Large intestine (tissue), 3 donors: Measurements from ENCODE around the gene CHST11. TPM values are rescaled to one million over a fixed set of nuclear protein-coding genes. Genes with fewer than 3 reads are reported as not detected.

Source experiments
- DNase-seq, 2 donors: peaks; one replicate each; pipeline versions ENCODE4 v3.0.0 to v3.0.0-alpha.2; 2013
- H3K27ac ChIP-seq: one replicate; pipeline ENCODE4 v1.5.1; 2013; ENCODE audit warnings: low read length
- H3K27me3 ChIP-seq: 2 replicates; pipeline ENCODE4 v1.6.1; 2013; ENCODE audit warnings: low read length; ENCODE audit not compliant: control insufficient read depth, insufficient read depth
- H3K36me3 ChIP-seq: 2 replicates; pipeline ENCODE4 v1.6.1; 2013; ENCODE audit warnings: low read length; ENCODE audit not compliant: control insufficient read depth, insufficient read depth
- H3K4me1 ChIP-seq: one replicate; pipeline ENCODE4 v1.6.1; 2013; ENCODE audit warnings: low read length; ENCODE audit not compliant: control insufficient read depth, insufficient read depth
- H3K4me3 ChIP-seq: one replicate; pipeline ENCODE4 v1.5.1; 2013; ENCODE audit warnings: low read length
- H3K9me3 ChIP-seq: one replicate; pipeline ENCODE4 v1.6.1; 2013; ENCODE audit warnings: mild to moderate bottlenecking, low read depth, low read length, moderate library complexity; ENCODE audit not compliant: control insufficient read depth
- WGBS: methylation state at CpG from one replicate; pipeline ENCODE4 v1.1.5; 2013; ENCODE audit warnings: low lambda C conversion rate; ENCODE audit not compliant: insufficient coverage; 5-methylcytosine and 5-hydroxymethylcytosine counted together
- polyA plus RNA-seq: library from polyadenylated mRNA; unstranded; fragments of 120-200 nt; gene quantifications from one replicate; pipeline ENCODE4 v1.2.1, GENCODE V29; 2013

Gene CHST11
- polyA plus RNA-seq, 1 donor = 5.9 TPM

DNA sequence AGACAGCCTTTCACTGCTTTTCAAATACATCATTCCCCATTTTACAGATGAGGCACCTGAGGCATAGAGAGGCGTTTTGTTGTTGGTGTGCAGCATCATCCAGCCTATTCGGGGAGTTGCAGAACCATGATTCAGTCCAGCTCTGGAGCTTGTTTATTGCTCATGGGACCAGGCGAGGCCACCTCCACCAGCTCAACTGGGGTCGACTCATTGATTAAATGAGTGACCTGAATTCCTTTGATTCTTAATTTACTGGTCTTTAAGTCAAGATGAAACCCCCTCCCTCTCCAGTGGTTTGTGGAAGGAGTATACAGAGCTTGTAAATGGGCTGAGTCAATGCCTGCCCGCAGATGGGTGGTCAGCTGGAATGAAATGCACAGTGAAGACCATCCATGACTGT lies 161.9 kb downstream of the CHST11 start:
- H3K27ac ChIP-seq = no peak overlapping the region
- H3K36me3 ChIP-seq = no peaks in the 10 kb centered on the region
- DNase-seq = no peak
- no peaks in the 10 kb centered on the region for H3K4me1 ChIP-seq
- H3K27me3 ChIP-seq = no peaks in the 10 kb centered on the region
- no peaks in the 10 kb centered on the region for H3K9me3 ChIP-seq
- no peak overlapping the region for H3K4me3 ChIP-seq
- WGBS = no CpG with 5 or more reads among the region's 5 CpGs

DNA sequence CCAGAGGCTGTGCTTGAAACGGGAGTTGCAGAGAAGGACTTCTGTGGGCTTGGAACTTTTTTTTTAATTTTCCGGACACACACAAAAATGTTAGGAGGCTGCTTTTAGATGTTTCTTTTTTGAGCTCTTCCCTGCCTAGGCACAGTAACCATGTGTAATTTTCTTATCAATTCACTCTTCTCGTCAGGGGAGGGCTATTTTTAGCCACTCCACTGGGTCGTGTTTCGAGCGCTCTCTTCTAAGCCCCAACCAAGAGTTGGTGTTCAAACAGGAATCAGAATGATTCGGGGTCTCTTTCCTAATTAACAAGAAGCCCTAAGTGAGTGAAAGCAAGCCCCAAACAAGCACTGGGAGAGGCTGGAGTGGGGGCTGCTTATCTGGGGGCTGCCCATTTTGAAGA lies 162.6 kb downstream of the CHST11 start:
- Histone ChIP-seq H3K4me3 (no peak overlapping the region), H3K27ac (no peak overlapping the region), H3K27me3 (no peaks in the 10 kb centered on the region), H3K36me3 (no peaks in the 10 kb centered on the region), H3K4me1 (no peaks in the 10 kb centered on the region), H3K9me3 (no peaks in the 10 kb centered on the region)
- DNase-seq = no peak
- WGBS = no CpG with 5 or more reads among the region's 7 CpGs

- H3K36me3 ChIP-seq = no peaks in the 10 kb centered on the region
- 90% methylated on average over 2 of the region's 5 CpGs for WGBS
- no peak overlapping the region for H3K27ac ChIP-seq
These were observed 164.2 kb downstream of the CHST11 start for GRCh38 chr12:104620837-104621531.

DNA sequence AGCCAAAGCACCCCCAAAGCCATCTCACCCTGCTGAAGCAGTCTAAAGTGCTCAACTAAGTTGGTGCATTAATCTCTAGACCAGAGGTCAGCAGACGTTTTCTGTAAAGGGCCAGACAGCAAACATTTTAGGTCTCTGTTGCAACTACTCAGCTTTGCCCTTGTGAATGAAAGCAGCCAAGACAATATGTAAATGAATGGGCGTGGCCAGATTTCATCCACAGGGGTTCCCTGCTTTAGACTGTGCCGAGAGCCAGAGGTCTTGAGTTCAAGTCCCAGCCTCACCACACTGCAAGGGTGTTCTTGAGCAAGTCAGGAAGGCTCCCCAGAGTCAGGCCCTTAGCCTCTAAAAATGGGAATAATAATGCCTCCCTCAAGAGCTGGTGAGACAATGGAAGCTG lies 166.2 kb downstream of the CHST11 start:
- Histone ChIP-seq H3K36me3 (no peaks in the 10 kb centered on the region), H3K9me3 (no peaks in the 10 kb centered on the region), H3K4me3 (no peak overlapping the region), H3K27me3 (no peaks in the 10 kb centered on the region), H3K27ac (no peak overlapping the region), H3K4me1 (no peaks in the 10 kb centered on the region)
- WGBS = 67% methylated on average over 1 of the region's 3 CpGs
- no peak for DNase-seq

More at GRCh38 chr12:104620837-104621531, 164.2 kb downstream of the CHST11 start:
- Histone ChIP-seq H3K9me3 (no peaks in the 10 kb centered on the region), H3K27me3 (no peaks in the 10 kb centered on the region), H3K4me3 (no peak overlapping the region), H3K4me1 (no peaks in the 10 kb centered on the region)
- DNase-seq = no peak

DNA sequence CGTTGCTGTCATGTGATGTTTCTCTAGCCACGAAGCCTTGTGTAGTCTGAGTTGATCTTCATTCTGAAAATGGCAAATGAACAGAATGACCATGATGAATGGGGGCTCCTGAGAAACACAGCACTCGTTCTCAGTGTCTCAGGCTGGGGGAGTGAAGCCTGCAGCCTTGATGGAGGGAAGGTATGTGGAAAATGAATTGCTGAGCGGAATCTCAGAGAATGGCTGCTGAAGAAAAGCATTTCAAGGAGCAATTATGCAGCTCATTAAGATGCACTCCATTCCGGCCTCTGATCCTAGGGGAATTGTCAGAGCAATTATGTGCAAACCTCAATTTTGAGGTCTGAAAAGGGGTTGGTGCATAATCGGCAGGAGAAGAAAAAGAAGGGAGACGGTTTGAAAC lies 167.1 kb downstream of the CHST11 start:
- no peaks in the 10 kb centered on the region for H3K27me3 ChIP-seq
- H3K27ac ChIP-seq = no peak overlapping the region
- H3K9me3 ChIP-seq = no peaks in the 10 kb centered on the region
- 100% methylated on average over 2 of the region's 7 CpGs for whole genome bisulfite sequencing
- H3K36me3 ChIP-seq = no peaks in the 10 kb centered on the region
- H3K4me3 ChIP-seq = no peak overlapping the region
- no peaks in the 10 kb centered on the region for H3K4me1 ChIP-seq
- no peak for DNase-seq

GRCh38 chr12:104624529-104624928 lies 167.8 kb downstream of the CHST11 start:
- Histone ChIP-seq H3K9me3 (no peaks in the 10 kb centered on the region), H3K36me3 (no peaks in the 10 kb centered on the region), H3K4me3 (no peak overlapping the region), H3K4me1 (no peaks in the 10 kb centered on the region), H3K27me3 (no peaks in the 10 kb centered on the region), H3K27ac (no peak overlapping the region)
- no CpG with 5 or more reads among the region's 6 CpGs for WGBS
- no peak for DNase-seq

- Histone ChIP-seq H3K4me3 (no peak overlapping the region), H3K36me3 (no peaks in the 10 kb centered on the region), H3K27ac (no peak overlapping the region), H3K9me3 (no peaks in the 10 kb centered on the region), H3K27me3 (no peaks in the 10 kb centered on the region), H3K4me1 (no peaks in the 10 kb centered on the region)
- no peak for DNase-seq
- WGBS = 100% methylated on average over 1 of the region's 5 CpGs
These were observed 169.5 kb downstream of the CHST11 start for GRCh38 chr12:104626069-104626837.

DNA sequence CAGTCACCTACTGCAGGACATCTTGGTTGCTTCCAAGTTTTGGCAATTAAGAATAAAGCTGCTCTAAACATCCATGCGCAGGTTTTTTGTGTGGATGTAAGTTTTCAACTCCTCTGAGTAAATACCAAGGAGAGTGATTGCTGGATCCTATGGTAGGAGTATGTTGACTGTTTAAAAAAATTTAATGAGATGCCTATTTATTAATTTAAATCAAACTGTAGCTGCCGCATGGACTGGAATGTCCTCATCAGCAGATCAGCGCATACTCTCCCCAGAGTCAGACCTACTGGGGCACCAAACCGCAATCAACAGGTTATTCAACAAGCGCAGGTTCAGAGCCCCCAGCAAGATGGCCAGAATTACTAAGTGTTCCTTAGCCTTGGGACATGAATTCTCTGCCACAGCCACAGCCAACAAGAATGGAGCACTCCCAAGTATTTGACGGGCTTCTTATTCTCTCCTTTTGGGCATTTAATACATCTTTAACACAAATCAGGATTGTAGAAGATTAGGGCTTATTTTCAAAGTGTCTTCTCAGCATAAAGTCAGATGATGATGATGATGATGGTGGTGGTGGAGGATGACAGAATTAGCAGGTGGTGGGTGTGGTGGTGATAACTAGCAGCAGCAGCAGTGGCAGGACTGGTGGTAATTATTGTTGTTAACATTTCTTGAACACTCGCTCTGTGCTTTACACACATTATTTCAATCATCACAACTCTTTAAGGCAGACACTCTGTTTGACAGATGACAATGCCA lies 170.7 kb downstream of the CHST11 start:
- WGBS = no CpG with 5 or more reads among the region's 7 CpGs
- Histone ChIP-seq H3K36me3 (no peaks in the 10 kb centered on the region), H3K4me3 (no peak overlapping the region), H3K4me1 (no peaks in the 10 kb centered on the region), H3K9me3 (no peaks in the 10 kb centered on the region), H3K27ac (no peak overlapping the region), H3K27me3 (no peaks in the 10 kb centered on the region)
- no peak for DNase-seq

- no peaks in the 10 kb centered on the region for H3K36me3 ChIP-seq
- WGBS = 64% methylated on average over 4 of the region's 16 CpGs
- H3K27me3 ChIP-seq = no peaks in the 10 kb centered on the region
- H3K4me1 ChIP-seq = no peaks in the 10 kb centered on the region
- H3K4me3 ChIP-seq = no peak overlapping the region
- H3K9me3 ChIP-seq = no peaks in the 10 kb centered on the region
- DNase-seq = no peak
- no peak overlapping the region for H3K27ac ChIP-seq
These were observed 171.5 kb downstream of the CHST11 start for GRCh38 chr12:104627990-104628830.

GRCh38 chr12:104628831-104629135 lies 172.0 kb downstream of the CHST11 start:
- Histone ChIP-seq H3K27me3 (no peaks in the 10 kb centered on the region), H3K36me3 (no peaks in the 10 kb centered on the region), H3K4me1 (no peaks in the 10 kb centered on the region), H3K4me3 (no peak overlapping the region), H3K27ac (no peak overlapping the region), H3K9me3 (no peaks in the 10 kb centered on the region)
- no peak for DNase-seq
- no CpG with 5 or more reads among the region's 3 CpGs for WGBS
